ENCODE measurements around the gene DLX6.

The DLX6 gene

DNA sequence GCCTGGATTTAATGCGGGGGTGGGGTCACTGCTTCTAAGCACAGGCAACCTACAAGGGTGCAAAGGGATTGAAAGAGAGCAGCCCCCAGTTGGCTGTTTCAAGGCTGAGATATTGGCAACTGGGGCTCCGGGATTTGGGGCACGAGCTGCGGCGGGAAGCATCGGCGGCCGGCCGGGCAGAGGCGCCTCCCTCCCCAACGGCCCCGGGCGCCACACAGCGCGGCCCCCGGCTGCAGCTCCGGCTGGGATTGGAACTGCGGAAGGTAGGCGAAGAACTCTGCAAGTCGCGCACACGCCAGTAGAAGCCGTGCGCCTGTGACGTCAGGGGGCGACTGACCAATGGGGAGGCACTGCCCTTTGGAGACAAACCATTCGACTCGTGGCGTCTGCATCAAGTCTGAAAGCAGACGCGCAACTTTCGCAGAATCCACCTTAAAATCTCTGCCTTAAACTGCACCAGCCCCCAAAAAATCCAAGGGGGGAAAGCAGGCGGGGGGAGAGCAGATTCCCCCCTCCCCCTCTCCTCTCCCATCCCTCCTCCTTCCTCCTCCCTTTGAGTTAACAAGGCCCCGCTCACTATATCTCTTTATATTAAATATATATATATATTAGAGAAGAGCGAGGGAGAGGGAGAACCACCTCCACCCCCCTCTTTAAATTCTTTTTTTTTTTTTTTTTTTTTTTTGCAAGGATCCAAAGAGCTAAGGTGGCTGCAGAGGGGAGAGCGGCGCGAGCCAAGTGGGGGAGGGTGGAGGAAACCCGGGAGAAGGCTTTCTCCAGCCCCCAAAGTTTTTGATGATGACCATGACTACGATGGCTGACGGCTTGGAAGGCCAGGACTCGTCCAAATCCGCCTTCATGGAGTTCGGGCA, at the start of gene DLX6:
Gene DLX6, plus strand, starts transcription at position 371 of the 872 bp plus-strand sequence. Its CDS starts 425 bp downstream, at position 796.
- Histone ChIP-seq H3K27ac (ENCODE audit: low read depth, low read length) (no peak within 1 kb of the TSS), H3K4me1 (ENCODE audit: control insufficient read depth, insufficient read depth, low read length) (peaks cover 36% of the 10 kb centered on the region), H3K27me3 (ENCODE audit: control insufficient read depth, insufficient read depth, low read length) (peaks cover 95% of the 10 kb centered on the region), H3K36me3 (ENCODE audit: control insufficient read depth, insufficient read depth, low read length) (no peaks in the 10 kb centered on the region), H3K9me3 (ENCODE audit: control insufficient read depth, insufficient read depth, low read length) (no peaks in the 10 kb centered on the region), H3K4me3 (ENCODE audit: low read depth, low read length) (peak within 1 kb of the TSS; percentile 63), H3K9ac (ENCODE audit: low read depth, low read length) (no peak within 1 kb of the TSS)

DNA sequence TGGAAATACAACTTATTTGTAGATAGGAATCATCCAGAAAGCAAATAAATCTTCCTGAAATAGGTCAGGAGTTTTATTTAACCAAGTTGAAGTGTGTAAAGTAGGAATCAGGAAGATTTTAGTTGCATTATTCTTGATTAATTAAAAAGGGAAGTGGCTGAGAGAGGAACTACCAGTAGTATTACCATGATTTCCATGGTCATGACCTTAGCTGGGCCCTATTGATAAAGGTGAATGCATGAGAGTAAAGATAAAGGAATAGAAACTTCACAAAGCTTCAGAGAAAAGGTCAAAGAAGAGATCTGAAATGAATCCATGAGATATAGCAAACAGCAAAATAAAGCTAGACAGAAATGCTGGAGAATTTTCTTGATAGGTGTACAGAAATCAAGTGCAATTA, 46.2 kb upstream of the DLX6 start:
- Histone ChIP-seq H3K9me3 (ENCODE audit: control insufficient read depth, insufficient read depth, low read length) (no peaks in the 10 kb centered on the region), H3K27me3 (ENCODE audit: control insufficient read depth, insufficient read depth, low read length) (no peaks in the 10 kb centered on the region)

DNA sequence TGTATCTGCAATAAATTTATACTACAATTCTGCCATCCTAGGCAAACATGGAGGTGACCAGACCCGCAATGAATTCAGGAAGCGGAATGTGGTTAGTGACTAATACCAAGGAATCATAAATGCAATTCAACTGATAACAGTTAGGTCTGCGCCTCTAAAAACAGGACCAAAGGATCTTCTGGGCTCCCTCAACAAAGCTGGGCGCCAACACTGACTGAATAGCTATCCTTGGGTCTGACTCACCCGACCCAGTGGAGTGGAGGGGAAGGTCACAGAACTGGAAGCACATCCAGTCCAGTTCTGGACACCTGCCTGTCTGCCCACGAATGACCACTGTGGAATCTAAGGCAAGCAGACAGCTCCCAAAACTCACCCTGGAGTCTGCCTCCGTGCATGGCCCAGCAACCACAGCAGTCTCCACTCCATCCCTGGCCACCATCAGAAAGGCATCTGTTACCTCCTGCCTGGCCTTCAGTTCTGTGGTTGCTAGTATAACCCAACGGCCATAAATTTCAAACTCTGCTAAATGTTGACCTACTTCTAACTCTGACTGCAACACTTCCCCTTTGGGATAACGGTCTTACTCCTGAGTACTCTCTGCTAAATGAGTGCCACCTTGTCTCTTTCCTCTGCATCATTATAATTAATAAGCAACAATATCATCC, 43.0 kb upstream of the DLX6 start:
- no peaks in the 10 kb centered on the region for H3K27me3 ChIP-seq (ENCODE audit: control insufficient read depth, insufficient read depth, low read length)
- H3K4me1 ChIP-seq (ENCODE audit: control insufficient read depth, insufficient read depth, low read length), result no peaks in the 10 kb centered on the region
- H3K27ac ChIP-seq (ENCODE audit: low read depth, low read length), result no peak overlapping the region
- H3K9me3 ChIP-seq (ENCODE audit: control insufficient read depth, insufficient read depth, low read length), result no peaks in the 10 kb centered on the region
- H3K9ac ChIP-seq (ENCODE audit: low read depth, low read length), result no peak overlapping the region
- H3K4me3 ChIP-seq (ENCODE audit: low read depth, low read length), result no peak overlapping the region
- H3K36me3 ChIP-seq (ENCODE audit: control insufficient read depth, insufficient read depth, low read length), result no peaks in the 10 kb centered on the region

More for the DNA sequence above, 46.2 kb upstream of the DLX6 start:
- Histone ChIP-seq H3K4me3 (ENCODE audit: low read depth, low read length) (no peak overlapping the region), H3K36me3 (ENCODE audit: control insufficient read depth, insufficient read depth, low read length) (no peaks in the 10 kb centered on the region), H3K4me1 (ENCODE audit: control insufficient read depth, insufficient read depth, low read length) (no peaks in the 10 kb centered on the region), H3K27ac (ENCODE audit: low read depth, low read length) (no peak overlapping the region), H3K9ac (ENCODE audit: low read depth, low read length) (no peak overlapping the region)

DNA sequence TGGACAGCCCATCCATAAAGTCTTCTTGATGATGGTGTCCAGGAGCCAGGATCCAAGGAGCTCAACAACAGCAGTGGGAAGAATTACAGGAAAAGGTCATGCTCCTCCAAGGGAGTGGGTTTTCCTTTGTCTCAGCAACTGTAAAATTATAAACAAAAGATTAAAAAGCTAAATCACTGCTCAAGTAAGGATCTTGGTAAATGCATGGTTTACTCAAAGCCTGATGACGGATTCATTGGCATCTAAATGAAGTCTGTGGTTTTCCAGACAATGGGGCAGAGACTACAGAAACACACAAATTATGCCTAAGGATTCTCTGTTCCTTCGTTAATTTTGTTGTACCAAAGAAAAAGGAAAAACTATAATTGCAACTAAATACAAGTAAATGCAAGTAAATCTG, 36.4 kb upstream of the DLX6 start:
- H3K4me3 ChIP-seq (ENCODE audit: low read depth, low read length), result no peak overlapping the region
- H3K36me3 ChIP-seq (ENCODE audit: control insufficient read depth, insufficient read depth, low read length), result no peaks in the 10 kb centered on the region
- H3K27ac ChIP-seq (ENCODE audit: low read depth, low read length), result no peak overlapping the region
- H3K9ac ChIP-seq (ENCODE audit: low read depth, low read length), result no peak overlapping the region
- no peaks in the 10 kb centered on the region for H3K27me3 ChIP-seq (ENCODE audit: control insufficient read depth, insufficient read depth, low read length)
- H3K4me1 ChIP-seq (ENCODE audit: control insufficient read depth, insufficient read depth, low read length), result no peaks in the 10 kb centered on the region
- no peaks in the 10 kb centered on the region for H3K9me3 ChIP-seq (ENCODE audit: control insufficient read depth, insufficient read depth, low read length)

DNA sequence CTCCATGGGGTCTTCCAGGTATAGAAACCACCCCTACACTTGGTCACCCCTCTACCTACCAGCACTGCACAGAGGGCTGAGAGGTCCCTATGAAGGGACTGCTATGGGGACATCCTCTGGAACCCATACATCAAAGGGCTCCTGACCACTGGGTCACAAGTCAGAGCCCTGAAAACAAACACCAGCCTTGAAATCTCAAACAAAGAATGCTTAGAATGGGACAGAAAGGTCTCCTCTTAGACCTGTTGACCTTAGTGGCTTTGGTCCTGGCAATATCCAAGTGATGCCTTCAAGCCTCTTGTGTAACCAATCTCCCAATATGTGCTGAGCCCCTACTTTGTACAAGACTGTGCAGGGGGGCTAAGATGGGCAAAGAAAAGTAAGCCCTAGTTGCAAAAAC, 34.6 kb upstream of the DLX6 start:
- no peak overlapping the region for H3K9ac ChIP-seq (ENCODE audit: low read depth, low read length)
- no peaks in the 10 kb centered on the region for H3K9me3 ChIP-seq (ENCODE audit: control insufficient read depth, insufficient read depth, low read length)
- no peaks in the 10 kb centered on the region for H3K4me1 ChIP-seq (ENCODE audit: control insufficient read depth, insufficient read depth, low read length)

DNA sequence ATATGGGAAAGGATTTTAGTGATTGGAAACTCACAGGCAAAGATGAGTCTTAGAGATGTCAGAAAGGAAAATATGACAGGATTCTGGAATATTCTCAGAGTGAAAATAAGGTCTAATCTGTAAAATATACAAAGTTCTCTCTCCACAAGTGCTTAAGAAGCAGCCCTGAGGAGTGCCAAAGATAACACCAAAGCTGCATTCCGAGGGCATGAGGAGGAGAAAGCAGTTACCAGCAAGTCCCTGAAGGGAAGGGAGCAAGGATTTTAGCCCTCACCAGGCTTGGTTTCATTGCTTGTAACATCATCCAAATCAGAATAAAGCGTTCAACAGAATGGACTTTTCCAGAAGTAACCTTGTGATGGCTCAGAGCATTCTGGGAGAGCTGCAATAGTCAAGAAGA, 31.4 kb upstream of the DLX6 start:
- H3K27me3 ChIP-seq (ENCODE audit: control insufficient read depth, insufficient read depth, low read length), result no peaks in the 10 kb centered on the region; the same call in 1 of the 2 replicates
- no peaks in the 10 kb centered on the region for H3K36me3 ChIP-seq (ENCODE audit: control insufficient read depth, insufficient read depth, low read length)
- no peak overlapping the region for H3K27ac ChIP-seq (ENCODE audit: low read depth, low read length)
- no peak overlapping the region for H3K4me3 ChIP-seq (ENCODE audit: low read depth, low read length)
- no peaks in the 10 kb centered on the region for H3K9me3 ChIP-seq (ENCODE audit: control insufficient read depth, insufficient read depth, low read length)
- no peak overlapping the region for H3K9ac ChIP-seq (ENCODE audit: low read depth, low read length)
- H3K4me1 ChIP-seq (ENCODE audit: control insufficient read depth, insufficient read depth, low read length), result no peaks in the 10 kb centered on the region

More for the DNA sequence above, 34.6 kb upstream of the DLX6 start:
- no peak overlapping the region for H3K27ac ChIP-seq (ENCODE audit: low read depth, low read length)
- H3K4me3 ChIP-seq (ENCODE audit: low read depth, low read length), result no peak overlapping the region
- H3K36me3 ChIP-seq (ENCODE audit: control insufficient read depth, insufficient read depth, low read length), result no peaks in the 10 kb centered on the region
- H3K27me3 ChIP-seq (ENCODE audit: control insufficient read depth, insufficient read depth, low read length), result no peaks in the 10 kb centered on the region

DNA sequence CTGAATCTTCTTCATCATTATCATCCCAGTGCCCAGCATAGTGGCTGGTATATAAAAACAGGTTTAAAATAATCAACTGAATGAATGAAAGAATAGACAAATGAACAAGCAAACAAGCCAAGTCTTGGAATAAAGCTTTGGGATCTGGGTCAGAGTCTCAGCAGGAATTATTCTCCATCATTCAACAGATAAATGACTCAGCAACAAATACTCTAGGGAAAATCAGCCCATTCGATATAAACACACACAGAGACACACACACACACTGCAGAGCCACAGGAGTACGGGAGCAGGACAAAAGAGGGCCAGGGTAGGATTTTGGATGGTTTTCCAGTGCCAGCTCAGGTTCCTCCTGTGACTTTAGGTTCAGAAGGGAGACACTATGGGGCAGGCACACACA, 29.2 kb upstream of the DLX6 start:
- Histone ChIP-seq H3K36me3 (ENCODE audit: control insufficient read depth, insufficient read depth, low read length) (no peaks in the 10 kb centered on the region), H3K27me3 (ENCODE audit: control insufficient read depth, insufficient read depth, low read length) (no peaks in the 10 kb centered on the region; the same call in 1 of the 2 replicates), H3K9me3 (ENCODE audit: control insufficient read depth, insufficient read depth, low read length) (no peaks in the 10 kb centered on the region), H3K4me1 (ENCODE audit: control insufficient read depth, insufficient read depth, low read length) (no peaks in the 10 kb centered on the region), H3K9ac (ENCODE audit: low read depth, low read length) (no peak overlapping the region), H3K4me3 (ENCODE audit: low read depth, low read length) (no peak overlapping the region), H3K27ac (ENCODE audit: low read depth, low read length) (no peak overlapping the region)

DNA sequence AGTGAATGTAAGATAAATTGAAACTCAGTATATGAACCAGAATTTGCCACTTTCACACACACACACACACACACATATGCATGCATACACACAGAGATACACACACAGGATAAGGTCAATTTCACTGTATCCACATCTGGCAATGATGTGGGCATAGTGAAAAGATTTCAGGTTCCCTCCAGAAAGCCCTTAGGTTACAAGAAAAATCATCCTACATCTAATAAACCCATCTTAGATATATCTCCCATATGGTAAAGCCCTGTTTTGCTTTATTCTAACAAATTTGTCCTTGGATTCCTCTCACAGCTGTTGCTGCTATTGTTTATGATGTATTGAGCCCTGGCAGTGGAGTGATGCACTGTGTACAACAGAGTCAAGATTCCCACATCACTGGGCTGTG, 27.9 kb upstream of the DLX6 start:
- Histone ChIP-seq H3K36me3 (ENCODE audit: control insufficient read depth, insufficient read depth, low read length) (no peaks in the 10 kb centered on the region), H3K9ac (ENCODE audit: low read depth, low read length) (no peak overlapping the region), H3K4me3 (ENCODE audit: low read depth, low read length) (no peak overlapping the region), H3K27ac (ENCODE audit: low read depth, low read length) (no peak overlapping the region), H3K27me3 (ENCODE audit: control insufficient read depth, insufficient read depth, low read length) (no peaks in the 10 kb centered on the region; the same call in 1 of the 2 replicates), H3K9me3 (ENCODE audit: control insufficient read depth, insufficient read depth, low read length) (no peaks in the 10 kb centered on the region), H3K4me1 (ENCODE audit: control insufficient read depth, insufficient read depth, low read length) (no peaks in the 10 kb centered on the region)

DNA sequence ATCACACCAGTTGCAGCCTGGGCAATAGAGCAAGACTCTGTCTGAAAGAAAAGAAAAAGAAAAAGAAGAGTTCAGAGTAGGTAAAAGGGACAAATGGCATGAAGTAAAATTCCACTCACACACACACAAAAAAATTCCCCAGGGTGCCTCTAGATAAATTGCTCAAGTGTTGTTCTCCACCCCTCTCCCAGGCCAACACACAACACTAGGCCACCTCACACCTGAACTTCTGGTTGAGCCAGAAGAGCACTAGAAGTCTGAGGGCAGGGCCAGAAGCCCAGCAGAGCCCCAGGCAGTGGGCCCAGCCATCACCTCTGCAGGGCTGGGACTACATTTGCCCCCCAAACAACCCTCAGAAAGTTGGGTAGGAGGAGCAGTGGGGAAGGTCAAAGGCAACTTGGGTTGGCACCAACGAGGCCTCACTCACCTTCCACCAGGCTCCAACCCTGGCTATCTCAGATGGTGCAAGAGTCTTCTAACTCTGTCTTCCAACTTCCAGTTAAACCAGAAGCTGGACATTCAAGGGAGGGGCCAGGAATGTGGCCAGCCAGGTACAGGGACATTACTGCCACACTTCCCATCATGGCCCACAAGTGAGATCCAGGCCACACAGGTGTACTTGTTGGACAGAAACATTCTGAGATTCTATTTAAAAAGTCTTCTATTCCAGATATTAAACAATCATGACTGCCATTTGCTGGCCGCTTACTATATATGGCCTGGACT, 25.6 kb upstream of the DLX6 start:
- Histone ChIP-seq H3K36me3 (ENCODE audit: control insufficient read depth, insufficient read depth, low read length) (no peaks in the 10 kb centered on the region), H3K9ac (ENCODE audit: low read depth, low read length) (no peak overlapping the region), H3K4me3 (ENCODE audit: low read depth, low read length) (no peak overlapping the region), H3K9me3 (ENCODE audit: control insufficient read depth, insufficient read depth, low read length) (no peaks in the 10 kb centered on the region; the same call in 1 of the 2 replicates), H3K4me1 (ENCODE audit: control insufficient read depth, insufficient read depth, low read length) (peaks cover 3% of the 10 kb centered on the region; the same call in 1 of the 2 replicates), H3K27ac (ENCODE audit: low read depth, low read length) (no peak overlapping the region), H3K27me3 (ENCODE audit: control insufficient read depth, insufficient read depth, low read length) (no peaks in the 10 kb centered on the region; the same call in 1 of the 2 replicates)

DNA sequence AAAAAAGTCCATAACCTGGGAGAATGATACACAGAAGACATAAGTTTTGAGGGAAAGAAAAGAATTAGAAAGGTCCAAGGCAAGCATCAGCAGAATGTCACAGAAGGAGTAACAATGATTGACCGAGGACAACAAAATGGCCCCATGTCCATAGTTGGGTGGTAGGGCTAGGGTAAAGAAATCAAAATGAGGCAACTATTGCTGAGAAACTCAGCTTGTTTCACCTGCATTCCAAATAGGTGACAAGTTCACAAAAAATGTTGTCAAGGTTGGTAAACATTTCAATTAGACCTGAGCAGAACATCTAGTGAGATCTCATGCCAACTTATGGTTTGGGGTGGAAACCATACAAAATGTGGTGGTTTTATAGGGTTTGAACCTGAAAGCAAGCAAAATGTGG, 22.8 kb upstream of the DLX6 start:
- H3K9ac ChIP-seq (ENCODE audit: low read depth, low read length), result no peak overlapping the region
- H3K4me3 ChIP-seq (ENCODE audit: low read depth, low read length), result no peak overlapping the region
- H3K4me1 ChIP-seq (ENCODE audit: control insufficient read depth, insufficient read depth, low read length), result peaks cover 25% of the 10 kb centered on the region
- no peak overlapping the region for H3K27ac ChIP-seq (ENCODE audit: low read depth, low read length)
- no peaks in the 10 kb centered on the region; the same call in 1 of the 2 replicates for H3K9me3 ChIP-seq (ENCODE audit: control insufficient read depth, insufficient read depth, low read length)
- H3K36me3 ChIP-seq (ENCODE audit: control insufficient read depth, insufficient read depth, low read length), result no peaks in the 10 kb centered on the region
- H3K27me3 ChIP-seq (ENCODE audit: control insufficient read depth, insufficient read depth, low read length), result peaks cover 24% of the 10 kb centered on the region

All from HUES48 (cell line).